ENCODE data around the gene TSPAN11. TPM values are rescaled to one million over a fixed set of nuclear protein-coding genes. Genes with fewer than 3 reads are reported as not detected.

The TSPAN11 gene
- total and polyA plus RNA-seq, 5 donors from 2014 or later = not detected

DNA sequence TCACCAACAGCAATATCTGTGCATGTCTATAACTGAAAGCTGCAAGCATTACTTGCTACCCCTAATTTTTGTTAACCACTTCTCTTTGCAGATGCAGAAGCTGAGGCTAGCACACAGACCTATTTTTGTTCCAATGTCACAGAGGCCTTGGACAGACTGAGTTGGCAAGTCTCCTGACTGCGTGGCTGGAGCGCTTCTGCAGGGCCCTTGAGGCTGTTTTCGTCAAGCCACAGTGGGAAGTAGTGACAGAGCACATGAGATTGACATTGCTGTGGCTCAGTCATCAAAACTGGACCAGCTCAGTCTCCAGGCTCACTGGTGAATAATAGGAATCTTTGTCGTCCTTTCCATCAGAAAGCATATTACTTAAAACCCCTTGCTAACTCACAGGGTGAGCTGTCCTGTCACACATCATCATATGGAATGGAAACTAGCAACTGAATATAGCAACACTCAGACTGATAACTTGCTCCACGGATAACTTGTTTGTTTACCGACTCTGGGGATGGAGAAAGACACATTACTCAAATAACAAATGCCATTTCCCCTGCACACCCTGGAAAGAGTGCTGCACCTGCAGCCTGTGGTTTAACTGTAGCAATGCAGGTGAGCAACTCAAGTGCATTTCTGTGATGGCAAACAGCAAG, 103.5 kb downstream of the TSPAN11 start:
- Mint-ChIP-seq H3K4me1 (no peaks in the 10 kb centered on the region), H3K4me3 (no peak overlapping the region), H3K27me3 (peaks cover 5% of the 10 kb centered on the region), H3K36me3 (no peaks in the 10 kb centered on the region), H3K9me3 (peaks cover 0 to 1% (median 0%) of the 10 kb centered on the region in 7 donors), H3K27ac (no peak overlapping the region)
- Histone ChIP-seq H3K9me3 (ENCODE audit: control insufficient read depth in 2 of 2, low read length in 2 of 2) (no peaks in the 10 kb centered on the region), H3K4me3 (ENCODE audit: low read depth, low read length) (no peak overlapping the region), H3K4me1 (ENCODE audit: control insufficient read depth, insufficient read depth, low read length, poor library complexity, severe bottlenecking) (no peaks in the 10 kb centered on the region), H3K36me3 (ENCODE audit: control insufficient read depth, insufficient read depth, low read length) (no peaks in the 10 kb centered on the region), H3K27me3 (ENCODE audit: control insufficient read depth, insufficient read depth, low read length) (peaks cover 3% of the 10 kb centered on the region), H3K27ac (ENCODE audit: insufficient read depth, low read length, poor library complexity, severe bottlenecking) (no peak overlapping the region)
- ATAC-seq (ENCODE audit: low read depth in 2 of 2) (no peak), DNase-seq (no peak)

DNA sequence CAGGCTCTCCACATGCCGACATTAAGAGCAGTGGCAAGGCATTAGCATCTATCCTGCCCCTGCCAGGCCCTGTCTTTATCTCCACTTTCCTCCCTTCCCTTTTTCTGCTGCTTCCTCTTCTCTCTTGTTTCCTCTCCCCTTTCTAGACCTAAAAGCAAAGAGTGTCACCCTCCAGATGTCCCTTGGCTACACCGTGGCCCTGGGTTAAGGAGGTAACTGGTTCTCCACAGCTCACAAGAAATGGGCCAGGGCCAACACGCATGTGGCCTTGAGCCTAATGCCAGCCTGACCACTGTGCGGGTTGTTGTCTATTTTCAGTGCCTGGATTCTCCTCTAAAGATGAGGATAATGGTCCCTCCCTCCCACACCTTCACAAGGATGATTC, 105.4 kb downstream of the TSPAN11 start:
- peaks cover 5% of the 10 kb centered on the region for H3K27me3 Mint-ChIP-seq
- no peak overlapping the region for H3K27ac Mint-ChIP-seq
- no peak for ATAC-seq (ENCODE audit: low read depth in 2 of 2)
- Histone ChIP-seq H3K27ac (ENCODE audit: insufficient read depth, low read length, poor library complexity, severe bottlenecking) (no peak overlapping the region), H3K4me1 (ENCODE audit: control insufficient read depth, insufficient read depth, low read length, poor library complexity, severe bottlenecking) (no peaks in the 10 kb centered on the region), H3K27me3 (ENCODE audit: control insufficient read depth, insufficient read depth, low read length) (peaks cover 3% of the 10 kb centered on the region), H3K4me3 (ENCODE audit: low read depth, low read length) (no peak overlapping the region), H3K9me3 (ENCODE audit: control insufficient read depth in 2 of 2, low read length in 2 of 2) (no peaks in the 10 kb centered on the region), H3K36me3 (ENCODE audit: control insufficient read depth, insufficient read depth, low read length) (no peaks in the 10 kb centered on the region)
- no peak overlapping the region for H3K4me3 Mint-ChIP-seq
- H3K36me3 Mint-ChIP-seq = no peaks in the 10 kb centered on the region
- H3K9me3 Mint-ChIP-seq = peaks cover 0 to 2% (median 0%) of the 10 kb centered on the region in 7 donors
- DNase-seq = no peak
- H3K4me1 Mint-ChIP-seq = no peaks in the 10 kb centered on the region

DNA sequence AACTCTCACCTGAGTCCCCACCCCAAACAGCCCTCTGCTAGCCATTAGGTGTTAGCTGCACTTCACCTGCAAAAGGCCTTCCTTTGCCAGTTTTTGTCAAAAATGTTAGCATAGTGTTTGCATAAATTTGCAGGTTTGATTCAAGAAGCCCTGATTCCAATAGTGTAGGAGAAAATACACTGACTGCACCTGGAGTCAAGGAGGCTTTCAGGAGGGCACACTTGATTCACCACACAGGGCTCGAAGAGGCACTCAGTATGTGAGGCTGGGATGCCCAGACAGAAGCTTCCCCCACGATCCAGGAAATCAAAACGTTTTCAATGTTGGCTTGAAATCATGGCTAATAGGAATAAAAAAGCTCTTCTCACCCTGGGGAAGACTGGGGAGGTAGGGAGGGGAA, 106.6 kb downstream of the TSPAN11 start:
- no peak overlapping the region for H3K4me3 Mint-ChIP-seq
- H3K27ac Mint-ChIP-seq = no peak overlapping the region
- peaks cover 3% of the 10 kb centered on the region for H3K27me3 ChIP-seq (ENCODE audit: control insufficient read depth, insufficient read depth, low read length)
- H3K4me1 Mint-ChIP-seq = no peaks in the 10 kb centered on the region
- no peak overlapping the region for H3K4me3 ChIP-seq (ENCODE audit: low read depth, low read length)
- peaks cover 0 to 1% (median 0%) of the 10 kb centered on the region in 7 donors for H3K9me3 Mint-ChIP-seq
- H3K36me3 Mint-ChIP-seq = no peaks in the 10 kb centered on the region
- H3K27ac ChIP-seq (ENCODE audit: insufficient read depth, low read length, poor library complexity, severe bottlenecking) = no peak overlapping the region
- ATAC-seq (ENCODE audit: low read depth in 2 of 2) (no peak), DNase-seq (no peak)
- H3K36me3 ChIP-seq (ENCODE audit: control insufficient read depth, insufficient read depth, low read length) = no peaks in the 10 kb centered on the region
- H3K27me3 Mint-ChIP-seq = peaks cover 5% of the 10 kb centered on the region
- no peaks in the 10 kb centered on the region for H3K4me1 ChIP-seq (ENCODE audit: control insufficient read depth, insufficient read depth, low read length, poor library complexity, severe bottlenecking)
- no peaks in the 10 kb centered on the region for H3K9me3 ChIP-seq (ENCODE audit: control insufficient read depth in 2 of 2, low read length in 2 of 2)

DNA sequence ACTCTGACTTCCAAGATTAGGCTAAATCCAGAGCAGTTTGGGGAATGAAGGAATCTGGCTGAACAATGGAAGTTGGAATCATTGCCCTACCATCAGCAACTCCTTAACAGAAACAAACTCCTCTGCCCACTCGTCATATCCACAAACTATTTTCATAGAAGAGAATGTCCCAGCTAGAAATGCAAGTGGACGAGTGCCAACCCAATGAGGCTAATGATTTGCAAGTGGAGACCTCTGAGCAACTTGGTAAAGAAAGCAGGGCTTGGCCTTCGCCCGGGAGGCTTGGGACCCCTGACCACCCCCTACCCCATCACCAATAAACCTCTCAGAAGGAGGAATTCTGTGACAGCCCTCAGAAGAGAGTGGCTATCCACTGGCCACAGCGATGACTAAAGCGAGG, 107.1 kb downstream of the TSPAN11 start:
- H3K9me3 Mint-ChIP-seq = peaks cover 0 to 1% (median 0%) of the 10 kb centered on the region in 7 donors
- no peaks in the 10 kb centered on the region for H3K36me3 Mint-ChIP-seq
- Histone ChIP-seq H3K27me3 (ENCODE audit: control insufficient read depth, insufficient read depth, low read length) (peaks cover 3% of the 10 kb centered on the region), H3K27ac (ENCODE audit: insufficient read depth, low read length, poor library complexity, severe bottlenecking) (no peak overlapping the region), H3K36me3 (ENCODE audit: control insufficient read depth, insufficient read depth, low read length) (no peaks in the 10 kb centered on the region), H3K9me3 (ENCODE audit: control insufficient read depth in 2 of 2, low read length in 2 of 2) (no peaks in the 10 kb centered on the region), H3K4me1 (ENCODE audit: control insufficient read depth, insufficient read depth, low read length, poor library complexity, severe bottlenecking) (no peaks in the 10 kb centered on the region), H3K4me3 (ENCODE audit: low read depth, low read length) (no peak overlapping the region)
- no peaks in the 10 kb centered on the region for H3K4me1 Mint-ChIP-seq
- no peak overlapping the region for H3K4me3 Mint-ChIP-seq
- DNase-seq (no peak), ATAC-seq (ENCODE audit: low read depth in 2 of 2) (no peak)
- H3K27ac Mint-ChIP-seq = no peak overlapping the region
- H3K27me3 Mint-ChIP-seq = peaks cover 5% of the 10 kb centered on the region

DNA sequence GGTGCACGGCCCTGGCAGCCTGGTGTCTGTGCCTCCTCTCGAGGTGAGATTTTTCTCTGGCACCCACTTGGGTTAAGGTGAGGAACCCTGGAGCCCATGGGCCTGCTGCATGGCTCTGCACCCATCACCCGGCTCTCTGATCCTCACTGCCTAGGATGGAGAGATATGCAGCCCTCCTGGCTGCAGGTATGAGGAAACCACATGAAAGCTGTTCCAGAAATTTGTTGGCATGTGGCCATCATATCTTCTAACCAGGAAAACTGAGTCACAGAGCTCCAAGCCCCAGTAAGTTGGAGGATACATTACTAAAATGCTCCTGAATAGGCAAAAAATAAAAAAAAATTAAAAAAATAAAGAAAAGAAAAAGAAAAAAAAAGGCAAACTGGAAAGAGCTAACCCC, 107.8 kb downstream of the TSPAN11 start:
- ATAC-seq (ENCODE audit: low read depth in 2 of 2) = no peak
- Histone ChIP-seq H3K4me3 (ENCODE audit: low read depth, low read length) (no peak overlapping the region), H3K36me3 (ENCODE audit: control insufficient read depth, insufficient read depth, low read length) (no peaks in the 10 kb centered on the region), H3K9me3 (ENCODE audit: control insufficient read depth in 2 of 2, low read length in 2 of 2) (no peaks in the 10 kb centered on the region), H3K27me3 (ENCODE audit: control insufficient read depth, insufficient read depth, low read length) (peaks cover 3% of the 10 kb centered on the region), H3K4me1 (ENCODE audit: control insufficient read depth, insufficient read depth, low read length, poor library complexity, severe bottlenecking) (no peaks in the 10 kb centered on the region), H3K27ac (ENCODE audit: insufficient read depth, low read length, poor library complexity, severe bottlenecking) (no peak overlapping the region)
- H3K36me3 Mint-ChIP-seq = no peaks in the 10 kb centered on the region
- no peak overlapping the region for H3K27ac Mint-ChIP-seq
- peaks cover 2% of the 10 kb centered on the region for H3K27me3 Mint-ChIP-seq
- H3K4me1 Mint-ChIP-seq = no peaks in the 10 kb centered on the region
- H3K9me3 Mint-ChIP-seq = peaks cover 0 to 1% (median 0%) of the 10 kb centered on the region in 7 donors
- H3K4me3 Mint-ChIP-seq = no peak overlapping the region
- DNase-seq = no peak

DNA sequence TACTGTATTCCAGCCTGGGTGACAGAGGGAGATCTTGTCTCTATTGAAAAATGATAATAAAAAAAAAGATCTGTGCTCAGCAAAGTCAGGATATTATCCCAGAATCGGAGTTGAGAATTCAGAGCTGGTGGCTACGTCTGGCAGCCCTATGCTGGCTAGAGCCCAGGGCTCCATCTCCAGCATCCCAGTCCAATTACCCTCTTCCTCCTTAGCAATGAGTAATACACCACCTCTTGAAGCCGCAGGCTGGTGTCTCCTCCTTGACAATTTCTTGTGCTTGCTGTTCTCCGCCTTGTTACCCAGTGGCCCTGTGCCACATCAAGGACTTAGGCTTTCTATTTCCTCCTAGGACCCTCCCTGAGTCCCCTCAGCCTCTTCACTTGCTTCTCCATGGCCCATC, 108.7 kb downstream of the TSPAN11 start:
- DNase-seq = no peak
- H3K4me1 ChIP-seq (ENCODE audit: control insufficient read depth, insufficient read depth, low read length, poor library complexity, severe bottlenecking) = no peaks in the 10 kb centered on the region
- no peak overlapping the region for H3K4me3 ChIP-seq (ENCODE audit: low read depth, low read length)
- H3K36me3 ChIP-seq (ENCODE audit: control insufficient read depth, insufficient read depth, low read length) = no peaks in the 10 kb centered on the region
- Mint-ChIP-seq H3K36me3 (no peaks in the 10 kb centered on the region), H3K27ac (no peak overlapping the region), H3K4me3 (no peak overlapping the region), H3K9me3 (peaks cover 0 to 1% (median 0%) of the 10 kb centered on the region in 7 donors), H3K4me1 (no peaks in the 10 kb centered on the region), H3K27me3 (no peaks in the 10 kb centered on the region)
- no peak overlapping the region for H3K27ac ChIP-seq (ENCODE audit: insufficient read depth, low read length, poor library complexity, severe bottlenecking)
- ATAC-seq (ENCODE audit: low read depth in 2 of 2) = no peak
- no peaks in the 10 kb centered on the region for H3K9me3 ChIP-seq (ENCODE audit: control insufficient read depth in 2 of 2, low read length in 2 of 2)
- peaks cover 3% of the 10 kb centered on the region for H3K27me3 ChIP-seq (ENCODE audit: control insufficient read depth, insufficient read depth, low read length)

DNA sequence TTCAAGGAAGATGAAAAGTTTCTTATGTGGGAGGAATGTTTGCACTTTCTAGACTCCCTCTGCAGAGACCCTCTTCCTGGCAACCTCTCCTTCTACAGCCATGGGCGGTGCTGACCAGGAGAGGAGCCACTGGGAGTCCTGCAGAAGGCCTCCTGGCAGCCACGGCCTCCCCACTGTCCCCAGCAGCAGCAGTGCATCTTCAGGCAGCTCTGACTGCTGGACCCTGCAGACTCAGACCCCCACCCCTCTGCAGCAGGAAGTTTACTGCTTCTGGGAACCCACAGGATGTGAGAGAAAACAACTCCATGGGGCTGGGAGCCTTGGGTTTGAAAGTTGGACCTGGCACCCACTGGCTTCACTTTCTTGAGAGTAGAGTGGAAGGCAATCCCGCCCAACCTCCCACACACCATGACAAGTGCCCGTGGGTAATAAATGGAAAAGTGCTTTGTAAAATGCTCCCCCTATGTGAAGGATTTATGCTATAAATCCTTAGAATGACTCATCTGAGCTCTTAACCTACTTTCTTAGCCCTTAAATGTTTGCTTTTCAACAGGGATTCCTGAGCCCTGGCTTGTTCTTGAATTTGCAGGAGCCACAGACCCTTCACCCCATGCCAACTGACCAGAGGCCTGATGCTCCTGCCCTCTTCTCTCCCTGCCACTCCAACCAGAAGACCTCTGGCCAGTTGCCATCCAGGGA, 109.6 kb downstream of the TSPAN11 start:
- Histone ChIP-seq H3K27me3 (ENCODE audit: control insufficient read depth, insufficient read depth, low read length) (peaks cover 3% of the 10 kb centered on the region), H3K4me3 (ENCODE audit: low read depth, low read length) (no peak overlapping the region), H3K4me1 (ENCODE audit: control insufficient read depth, insufficient read depth, low read length, poor library complexity, severe bottlenecking) (no peaks in the 10 kb centered on the region), H3K9me3 (ENCODE audit: control insufficient read depth in 2 of 2, low read length in 2 of 2) (no peaks in the 10 kb centered on the region), H3K27ac (ENCODE audit: insufficient read depth, low read length, poor library complexity, severe bottlenecking) (no peak overlapping the region), H3K36me3 (ENCODE audit: control insufficient read depth, insufficient read depth, low read length) (no peaks in the 10 kb centered on the region)
- Mint-ChIP-seq H3K27ac (no peak overlapping the region), H3K27me3 (no peaks in the 10 kb centered on the region), H3K9me3 (peaks cover 0 to 1% (median 0%) of the 10 kb centered on the region in 7 donors), H3K4me1 (no peaks in the 10 kb centered on the region), H3K4me3 (no peak overlapping the region), H3K36me3 (no peaks in the 10 kb centered on the region)
- no peak for DNase-seq
- ATAC-seq (ENCODE audit: low read depth in 2 of 2) = no peak

DNA sequence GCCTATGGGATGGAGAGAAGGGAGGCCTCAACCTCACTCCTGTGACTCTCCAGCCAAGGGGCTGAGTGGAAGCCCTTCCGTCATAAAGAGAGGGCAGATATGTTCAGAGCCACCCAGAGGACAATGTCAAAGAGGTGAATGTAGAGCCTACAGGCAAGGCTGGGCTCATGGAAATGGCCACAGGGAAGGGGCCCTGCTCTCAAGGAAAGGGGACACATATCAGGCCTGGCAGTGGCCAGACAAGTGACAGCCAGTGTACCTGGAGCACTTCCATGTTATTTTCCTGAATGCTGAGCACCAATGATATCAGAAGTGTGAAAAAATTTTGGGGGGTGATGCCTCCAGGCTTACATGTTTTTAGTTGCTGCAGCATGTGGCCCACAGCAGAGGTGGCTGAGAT, 110.5 kb downstream of the TSPAN11 start:
- Mint-ChIP-seq H3K36me3 (no peaks in the 10 kb centered on the region), H3K4me1 (no peaks in the 10 kb centered on the region), H3K27me3 (no peaks in the 10 kb centered on the region), H3K27ac (no peak overlapping the region), H3K9me3 (peaks cover 0 to 1% (median 0%) of the 10 kb centered on the region in 7 donors), H3K4me3 (no peak overlapping the region)
- Histone ChIP-seq H3K4me3 (ENCODE audit: low read depth, low read length) (no peak overlapping the region), H3K36me3 (ENCODE audit: control insufficient read depth, insufficient read depth, low read length) (no peaks in the 10 kb centered on the region), H3K4me1 (ENCODE audit: control insufficient read depth, insufficient read depth, low read length, poor library complexity, severe bottlenecking) (no peaks in the 10 kb centered on the region), H3K27me3 (ENCODE audit: control insufficient read depth, insufficient read depth, low read length) (peaks cover 3% of the 10 kb centered on the region), H3K9me3 (ENCODE audit: control insufficient read depth in 2 of 2, low read length in 2 of 2) (no peaks in the 10 kb centered on the region), H3K27ac (ENCODE audit: insufficient read depth, low read length, poor library complexity, severe bottlenecking) (no peak overlapping the region)
- ATAC-seq (ENCODE audit: low read depth in 2 of 2) = no peak
- no peak for DNase-seq
